G401 (cell line): ENCODE results near the gene RXRA. TPM values are rescaled to one million over a fixed set of nuclear protein-coding genes. Genes with fewer than 3 reads are reported as not detected.
"Not testable (repeated sequence)": the region's sequence is repeated elsewhere in the genome, so short reads cannot be mapped to it uniquely, and the experiment has no call there.

ENCODE experiments used
- DNase-seq: peaks from one replicate; pipeline ENCODE4 v3.0.0-alpha.2; 2015; ENCODE audit warnings: low spot score
- in situ Hi-C: cut with HindIII; loops from 2 replicates; pipeline ENCODE4 v1.10.0; 2016; ENCODE audit warnings: low sequenced_read_pairs, mixed read lengths
- total RNA-seq: library from RNA; depleted of rRNA; stranded (reverse); fragments of >200 nt; shearing (Covaris generic); gene quantifications from 2 replicates; pipeline ENCODE4 v1.2.3, GENCODE V29; 2014

Gene RXRA
- total RNA-seq, 1 experiment from 2014 or later = 18.9 TPM

GRCh38 chr9:134305533-134305932 is 20.7 kb upstream of the RXRA start:
- in situ Hi-C loops = no loop called here

GRCh38 chr9:134306042-134306441 is 20.2 kb upstream of the RXRA start:
- DNase-seq, in situ Hi-C loops: not testable (repeated sequence)

More at GRCh38 chr9:134305533-134305932, 20.7 kb upstream of the RXRA start:
- DNase-seq = no peak

GRCh38 chr9:134306636-134307600 is 19.3 kb upstream of the RXRA start:
- no peak for DNase-seq
- in situ Hi-C loops = no loop called here

- no peak for DNase-seq
- in situ Hi-C loops = no loop called here
These were observed 18.3 kb upstream of the RXRA start for GRCh38 chr9:134307674-134308638.

DNA sequence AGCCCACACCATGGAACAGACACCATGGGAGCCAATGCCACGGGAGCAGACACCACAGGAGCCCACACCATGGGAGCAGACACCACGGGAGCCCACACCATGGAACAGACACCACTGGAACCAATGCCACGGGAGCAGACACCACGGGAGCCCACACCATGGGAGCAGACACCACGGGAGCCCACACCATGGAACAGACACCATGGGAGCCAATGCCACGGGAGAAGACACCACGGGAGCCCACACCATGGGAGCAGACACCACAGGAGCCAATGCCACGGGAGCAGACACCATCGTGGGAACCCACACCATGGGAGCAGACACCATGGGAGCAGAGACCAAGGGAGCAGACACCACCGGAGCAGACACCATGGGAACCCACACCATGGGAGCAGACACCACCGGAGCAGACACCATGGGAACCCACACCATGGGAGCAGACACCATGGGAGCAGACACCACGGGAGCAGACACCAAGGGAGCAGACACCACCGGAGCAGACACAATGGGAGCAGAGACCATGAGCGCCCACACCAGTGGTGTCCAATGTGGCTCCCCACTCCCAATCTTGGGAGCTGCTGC is 17.5 kb upstream of the RXRA start:
- in situ Hi-C loops, DNase-seq: not testable (repeated sequence)

GRCh38 chr9:134313470-134313869 is 12.8 kb upstream of the RXRA start:
- in situ Hi-C loops = no loop called here
- no peak for DNase-seq

- in situ Hi-C loops = no loop called here
- DNase-seq = no peak
These were observed 12.0 kb upstream of the RXRA start for GRCh38 chr9:134314039-134314949.

DNA sequence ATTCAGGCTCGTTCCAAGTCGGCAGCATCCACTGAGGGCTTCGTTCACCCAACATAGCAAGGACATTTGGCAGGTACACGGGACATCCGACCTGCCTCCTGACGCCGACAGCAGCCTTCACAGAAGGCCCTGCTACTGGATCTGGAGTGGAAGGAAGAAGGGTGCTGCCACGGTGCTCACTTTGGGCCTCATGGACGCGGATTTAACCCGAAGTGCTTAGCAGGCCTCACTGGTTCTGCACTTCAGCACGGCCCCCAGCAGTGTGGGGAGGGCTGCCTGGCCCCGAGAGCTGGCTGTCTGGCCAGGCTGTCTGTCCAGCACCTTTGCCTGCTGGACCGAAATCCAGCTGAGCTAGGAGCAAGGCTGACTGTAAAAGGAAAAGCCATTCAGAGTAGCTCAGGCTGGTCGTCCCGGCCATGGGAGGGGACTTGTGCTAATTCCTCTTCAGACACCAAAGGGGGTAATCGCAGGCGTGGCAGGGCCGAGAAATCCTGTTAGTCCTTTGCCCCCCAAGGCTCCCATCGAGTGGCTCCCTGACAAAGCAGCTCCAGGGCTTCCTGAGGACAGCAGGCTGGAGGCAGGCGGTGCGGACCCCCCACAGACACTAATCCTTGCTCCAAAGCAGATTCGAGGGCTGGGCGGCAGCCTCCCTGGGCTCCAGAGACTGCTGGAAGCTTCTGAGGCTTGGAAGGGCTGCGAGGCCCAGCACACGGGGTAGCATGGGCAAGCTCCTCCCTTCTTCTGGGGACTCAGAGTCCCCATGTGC is 11.1 kb upstream of the RXRA start:
- DNase-seq = no peak
- in situ Hi-C loops = loop anchor here (5.0 kb wide), 1 partner anchor 53 kb away; no protein-coding TSS in a partner anchor

DNA sequence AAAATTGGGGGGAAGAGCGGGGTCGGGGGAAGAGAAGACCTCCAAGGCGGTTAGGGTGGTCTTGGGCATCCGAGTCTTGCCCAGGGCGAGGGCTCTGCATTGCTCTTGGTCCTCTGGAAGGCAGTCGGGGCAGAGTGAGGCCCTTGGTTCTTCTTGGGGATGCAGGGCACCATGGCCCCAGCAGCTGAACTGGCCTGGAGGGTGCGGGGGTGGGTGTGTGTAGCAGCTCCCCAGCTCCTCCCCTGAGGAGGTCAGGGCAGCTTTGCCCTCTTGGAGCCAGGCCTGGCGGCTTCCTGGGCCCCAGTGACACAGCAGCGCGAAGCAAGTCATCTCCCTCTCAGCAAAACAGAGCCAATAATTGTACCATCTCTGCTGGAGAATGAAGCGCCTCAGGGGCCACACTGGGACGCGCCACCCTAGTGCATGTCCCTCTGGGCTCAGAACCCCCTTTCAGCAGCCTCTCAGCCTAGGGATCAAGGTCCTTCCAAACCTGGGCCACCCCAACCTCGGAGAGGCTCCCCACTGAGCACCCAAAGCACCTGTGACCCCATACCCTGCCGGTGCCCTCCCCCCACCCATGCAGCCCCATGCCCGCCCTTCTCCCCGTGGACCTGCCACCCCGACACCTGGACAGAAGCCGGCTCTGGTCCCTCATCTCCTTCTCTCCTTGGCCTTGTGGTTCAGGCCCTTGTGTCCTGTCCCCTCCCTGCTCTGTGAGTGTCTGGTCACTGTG is 10.4 kb upstream of the RXRA start:
- in situ Hi-C loops = loop anchor here (5.0 kb wide), 1 partner anchor 54 kb away; no protein-coding TSS in a partner anchor
- no peak for DNase-seq

DNA sequence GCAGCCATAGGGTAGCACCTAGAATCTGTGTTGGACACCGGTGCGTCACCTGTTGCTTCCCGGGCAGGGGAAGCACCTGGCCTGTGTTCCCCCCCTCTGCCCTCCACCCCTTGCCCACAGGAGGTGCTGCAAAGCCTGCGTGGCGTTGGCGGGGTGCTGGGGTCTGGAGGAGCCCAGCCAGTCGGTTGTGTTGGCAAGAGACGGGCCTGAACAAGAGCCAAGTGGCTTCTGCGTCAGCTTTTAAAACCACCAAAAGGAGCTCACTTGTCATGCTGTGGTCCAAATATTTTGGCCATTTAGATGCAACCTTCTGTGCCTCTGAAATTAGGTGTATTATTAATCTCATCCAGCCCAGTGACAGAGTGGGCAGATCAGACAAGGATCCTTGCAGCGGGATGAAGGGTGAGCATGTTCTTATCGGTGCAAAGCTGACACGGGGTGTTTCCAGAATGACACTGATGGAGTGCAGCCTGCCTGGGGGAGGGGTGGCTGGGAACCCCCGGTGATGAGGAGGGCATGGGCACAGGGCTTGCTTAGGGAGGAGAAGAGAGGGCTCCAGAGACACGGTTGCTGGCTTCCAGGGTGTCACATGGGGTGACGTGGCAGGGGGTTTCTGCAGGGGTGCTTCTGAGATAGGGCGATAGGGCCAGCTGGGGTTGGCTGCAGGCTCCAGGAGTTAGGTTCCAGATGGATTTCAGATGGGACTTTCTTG is 9.7 kb upstream of the RXRA start:
- DNase-seq = peak; percentile 53
- in situ Hi-C loops = loop anchor here (5.0 kb wide), 1 partner anchor 54 kb away; no protein-coding TSS in a partner anchor

DNA sequence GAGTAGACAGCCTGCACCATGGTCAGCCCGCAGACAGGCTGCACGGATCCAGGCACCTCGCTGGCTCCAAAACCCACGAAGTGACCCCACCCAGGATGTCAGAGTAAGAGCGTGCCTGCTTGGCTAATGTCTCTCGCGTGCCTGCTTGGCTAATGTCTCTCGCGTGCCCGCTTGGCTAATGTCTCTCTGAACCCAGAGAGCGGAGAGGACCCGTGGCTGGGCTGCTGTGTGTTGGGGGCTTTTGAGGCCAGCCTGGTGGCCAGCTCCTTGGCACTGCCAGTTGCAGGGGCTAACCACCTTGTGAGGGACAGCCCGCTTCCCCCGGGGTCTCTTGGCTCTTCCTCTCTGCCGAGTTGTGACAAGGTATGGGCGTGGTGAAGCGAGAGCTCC is 8.9 kb upstream of the RXRA start:
- DNase-seq = no peak
- in situ Hi-C loops = loop anchor here (5.0 kb wide), 1 partner anchor 55 kb away; no protein-coding TSS in a partner anchor

DNA sequence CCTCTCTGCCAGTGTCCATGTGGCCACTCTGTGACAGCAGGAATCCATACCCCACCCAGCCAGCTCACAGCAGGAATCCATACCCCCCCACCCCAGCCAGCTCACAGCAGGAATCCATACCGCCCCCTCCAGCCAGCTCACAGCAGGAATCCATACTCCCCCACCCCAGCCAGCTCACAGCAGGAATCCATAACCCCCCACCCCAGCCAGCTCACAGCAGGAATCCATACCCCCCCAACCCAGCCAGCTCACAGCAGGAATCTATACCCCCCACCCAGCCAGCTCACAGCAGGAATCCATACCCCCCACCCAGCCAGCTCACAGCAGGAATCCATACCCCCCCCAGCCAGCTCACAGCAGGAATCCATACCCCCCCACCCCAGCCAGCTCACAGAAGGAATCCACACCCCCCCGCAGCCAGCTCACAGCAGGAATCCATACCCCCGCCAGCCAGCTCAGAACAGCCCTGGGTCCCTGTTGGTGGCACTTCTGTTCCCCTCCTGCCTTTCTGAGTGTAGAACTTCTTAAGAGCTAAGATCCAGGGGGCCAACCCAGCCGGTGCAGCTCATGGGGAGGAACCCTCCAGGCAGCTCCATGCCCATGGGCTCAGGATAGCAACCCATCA is 8.4 kb upstream of the RXRA start:
- DNase-seq = no peak
- in situ Hi-C loops = loop anchor here (5.0 kb wide), 1 partner anchor 56 kb away; no protein-coding TSS in a partner anchor

- in situ Hi-C loops = loop anchor here (5.0 kb wide), 1 partner anchor 56 kb away; no protein-coding TSS in a partner anchor
- no peak for DNase-seq
These were observed 7.8 kb upstream of the RXRA start for GRCh38 chr9:134318481-134318891.

- no peak for DNase-seq
- in situ Hi-C loops = loop anchor here (5.0 kb wide), 1 partner anchor 57 kb away; no protein-coding TSS in a partner anchor
These were observed 7.3 kb upstream of the RXRA start for GRCh38 chr9:134318941-134319305.

- in situ Hi-C loops = loop anchor here (5.0 kb wide), 1 partner anchor 57 kb away; no protein-coding TSS in a partner anchor
- no peak for DNase-seq
These were observed 6.7 kb upstream of the RXRA start for GRCh38 chr9:134319306-134320125.
